ENCODE measurements around the gene OR52D1. TPM values are rescaled to one million over a fixed set of nuclear protein-coding genes. Genes with fewer than 3 reads are reported as not detected.

The OR52D1 gene
- total RNA-seq, 5 donors from 2014 or later (not counting 1 experiment from before 2014, with no cell fraction given) = not detected

- CTCF ChIA-PET = no interaction called here
- H3K4me3 Mint-ChIP-seq = no peak overlapping the region
- 29% methylated on average over 1 of the region's 2 CpGs for WGBS (ENCODE audit: insufficient coverage)
These were observed 21.0 kb upstream of the OR52D1 start for GRCh38 chr11:5467527-5467926.

GRCh38 chr11:5473921-5474320 is 14.6 kb upstream of the OR52D1 start:
- Histone ChIP-seq H3K4me3 (ENCODE audit: control insufficient read depth in 1 of 2, extremely low read depth in 1 of 2, low read length in 1 of 2) (no peak overlapping the region), H3K27me3 (replicated peaks in 1 of 2; ENCODE audit: control insufficient read depth in 2 of 2, extremely low read depth in 1 of 2, insufficient read depth in 2 of 2, low read length in 1 of 2) (peaks cover 0 to 3% of the 10 kb centered on the region in 2 experiments), H3K9me3 (no peaks in the 10 kb centered on the region), H3K27ac (ENCODE audit: low read length) (no peak overlapping the region), H3K36me3 (ENCODE audit: control insufficient read depth in 2 of 2, extremely low read depth in 1 of 2, insufficient read depth in 1 of 2, low read length in 1 of 2) (no peaks in the 10 kb centered on the region), H3K4me1 (ENCODE audit: control insufficient read depth in 1 of 2, extremely low read depth in 1 of 2, insufficient read depth in 2 of 2, low read length in 2 of 2) (no peaks in the 10 kb centered on the region)
- Mint-ChIP-seq H3K27ac (no peak overlapping the region), H3K4me3 (no peak overlapping the region), H3K9me3 (no peaks in the 10 kb centered on the region), H3K27me3 (peaks cover 16% of the 10 kb centered on the region in 2 donors), H3K36me3 (no peaks in the 10 kb centered on the region), H3K4me1 (no peaks in the 10 kb centered on the region)
- DNase-seq (no peak), ATAC-seq (replicated peaks in 1 of 4) (no peak)
- CTCF ChIA-PET = no interaction called here
- POLR2A ChIA-PET = no interaction called here

More at GRCh38 chr11:5467527-5467926, 21.0 kb upstream of the OR52D1 start:
- DNase-seq (no peak), ATAC-seq (replicated peaks in 1 of 4) (no peak)
- H3K36me3 ChIP-seq (ENCODE audit: control insufficient read depth in 2 of 2, extremely low read depth in 1 of 2, insufficient read depth in 1 of 2, low read length in 1 of 2) = no peaks in the 10 kb centered on the region
- H3K4me3 ChIP-seq (ENCODE audit: control insufficient read depth in 1 of 2, extremely low read depth in 1 of 2, low read length in 1 of 2) = no peak overlapping the region
- no peak overlapping the region for H3K27ac Mint-ChIP-seq
- no peaks in the 10 kb centered on the region for H3K9me3 ChIP-seq
- H3K27me3 Mint-ChIP-seq = peaks cover 5 to 22% of the 10 kb centered on the region in 2 donors
- H3K27ac ChIP-seq (ENCODE audit: low read length) = no peak overlapping the region
- POLR2A ChIA-PET = interaction anchor here in 1 of 2 donors (0.6 kb wide), 1 partner anchor 102 kb away, joined by 13 read pairs; no protein-coding TSS in a partner anchor
- no peaks in the 10 kb centered on the region for H3K4me1 ChIP-seq (ENCODE audit: control insufficient read depth in 1 of 2, extremely low read depth in 1 of 2, insufficient read depth in 2 of 2, low read length in 2 of 2)
- H3K4me1 Mint-ChIP-seq = no peaks in the 10 kb centered on the region
- H3K36me3 Mint-ChIP-seq = no peaks in the 10 kb centered on the region
- H3K9me3 Mint-ChIP-seq = no peaks in the 10 kb centered on the region
- no peaks in the 10 kb centered on the region for H3K27me3 ChIP-seq (replicated peaks in 1 of 2; ENCODE audit: control insufficient read depth in 2 of 2, extremely low read depth in 1 of 2, insufficient read depth in 2 of 2, low read length in 1 of 2)

GRCh38 chr11:5476186-5476819 is 12.2 kb upstream of the OR52D1 start:
- Histone ChIP-seq H3K27ac (ENCODE audit: low read length) (no peak overlapping the region), H3K27me3 (replicated peaks in 1 of 2; ENCODE audit: control insufficient read depth in 2 of 2, extremely low read depth in 1 of 2, insufficient read depth in 2 of 2, low read length in 1 of 2) (peaks cover 0 to 3% of the 10 kb centered on the region in 2 experiments), H3K36me3 (ENCODE audit: control insufficient read depth in 2 of 2, extremely low read depth in 1 of 2, insufficient read depth in 1 of 2, low read length in 1 of 2) (no peaks in the 10 kb centered on the region), H3K9me3 (no peaks in the 10 kb centered on the region), H3K4me3 (ENCODE audit: control insufficient read depth in 1 of 2, extremely low read depth in 1 of 2, low read length in 1 of 2) (no peak overlapping the region), H3K4me1 (ENCODE audit: control insufficient read depth in 1 of 2, extremely low read depth in 1 of 2, insufficient read depth in 2 of 2, low read length in 2 of 2) (no peaks in the 10 kb centered on the region)
- ATAC-seq (replicated peaks in 1 of 4) (no peak), DNase-seq (peak in 24 of 35 experiments; percentile 2 to 60 (median 14))
- Mint-ChIP-seq H3K4me1 (no peaks in the 10 kb centered on the region), H3K36me3 (no peaks in the 10 kb centered on the region), H3K27ac (no peak overlapping the region), H3K4me3 (no peak overlapping the region), H3K9me3 (no peaks in the 10 kb centered on the region), H3K27me3 (peaks cover 12 to 13% of the 10 kb centered on the region in 2 donors)
- WGBS (ENCODE audit: insufficient coverage) = no CpG with 5 or more reads among the region's 2 CpGs
- ChIA-PET POLR2A (no interaction called here), CTCF (interaction anchor here (0.8 to 1.3 kb wide), 4 partner anchors 328 to 415 kb away, joined by 3 to 5 read pairs (median 4); partner anchors contain the start of gene OR52N2 (in 1 of the 2))

- CTCF ChIA-PET = no interaction called here
- H3K36me3 Mint-ChIP-seq = no peaks in the 10 kb centered on the region
- WGBS (ENCODE audit: insufficient coverage) = no CpG with 5 or more reads among the region's 3 CpGs
- Histone ChIP-seq H3K4me3 (ENCODE audit: control insufficient read depth in 1 of 2, extremely low read depth in 1 of 2, low read length in 1 of 2) (no peak overlapping the region), H3K4me1 (ENCODE audit: control insufficient read depth in 1 of 2, extremely low read depth in 1 of 2, insufficient read depth in 2 of 2, low read length in 2 of 2) (no peaks in the 10 kb centered on the region), H3K36me3 (ENCODE audit: control insufficient read depth in 2 of 2, extremely low read depth in 1 of 2, insufficient read depth in 1 of 2, low read length in 1 of 2) (no peaks in the 10 kb centered on the region), H3K9me3 (no peaks in the 10 kb centered on the region), H3K27ac (ENCODE audit: low read length) (no peak overlapping the region), H3K27me3 (replicated peaks in 1 of 2; ENCODE audit: control insufficient read depth in 2 of 2, extremely low read depth in 1 of 2, insufficient read depth in 2 of 2, low read length in 1 of 2) (peaks cover 0 to 3% of the 10 kb centered on the region in 2 experiments)
- H3K4me1 Mint-ChIP-seq = no peaks in the 10 kb centered on the region
- H3K27ac Mint-ChIP-seq = no peak overlapping the region
- no peaks in the 10 kb centered on the region for H3K9me3 Mint-ChIP-seq
- POLR2A ChIA-PET = no interaction called here
- no peak for ATAC-seq (replicated peaks in 1 of 4)
- DNase-seq = no peak
- H3K27me3 Mint-ChIP-seq = peaks cover 0 to 7% of the 10 kb centered on the region in 2 donors
- H3K4me3 Mint-ChIP-seq = no peak overlapping the region
These were observed 2.5 kb upstream of the OR52D1 start for GRCh38 chr11:5486003-5486402.

GRCh38 chr11:5486421-5486820 is 2.1 kb upstream of the OR52D1 start:
- H3K36me3 Mint-ChIP-seq = no peaks in the 10 kb centered on the region
- 20% methylated on average over 1 of the region's 3 CpGs for WGBS (ENCODE audit: insufficient coverage)
- DNase-seq = no peak
- no peaks in the 10 kb centered on the region for H3K4me1 Mint-ChIP-seq
- H3K27me3 Mint-ChIP-seq = peaks cover 0 to 7% of the 10 kb centered on the region in 2 donors
- H3K27ac ChIP-seq (ENCODE audit: low read length) = no peak overlapping the region
- H3K27ac Mint-ChIP-seq = no peak overlapping the region
- ChIA-PET CTCF (no interaction called here), POLR2A (no interaction called here)
- no peak overlapping the region for H3K4me3 Mint-ChIP-seq
- H3K4me1 ChIP-seq (ENCODE audit: control insufficient read depth in 1 of 2, extremely low read depth in 1 of 2, insufficient read depth in 2 of 2, low read length in 2 of 2) = no peaks in the 10 kb centered on the region
- no peaks in the 10 kb centered on the region for H3K36me3 ChIP-seq (ENCODE audit: control insufficient read depth in 2 of 2, extremely low read depth in 1 of 2, insufficient read depth in 1 of 2, low read length in 1 of 2)
- H3K9me3 Mint-ChIP-seq = no peaks in the 10 kb centered on the region
- no peaks in the 10 kb centered on the region for H3K9me3 ChIP-seq
- ATAC-seq (replicated peaks in 1 of 4) = no peak
- H3K27me3 ChIP-seq (replicated peaks in 1 of 2; ENCODE audit: control insufficient read depth in 2 of 2, extremely low read depth in 1 of 2, insufficient read depth in 2 of 2, low read length in 1 of 2) = peaks cover 0 to 3% of the 10 kb centered on the region in 2 experiments
- no peak overlapping the region for H3K4me3 ChIP-seq (ENCODE audit: control insufficient read depth in 1 of 2, extremely low read depth in 1 of 2, low read length in 1 of 2)

GRCh38 chr11:5488798-5489399 is 414 bp downstream of the OR52D1 start:
- no peak overlapping the region for H3K4me3 ChIP-seq (ENCODE audit: control insufficient read depth in 1 of 2, extremely low read depth in 1 of 2, low read length in 1 of 2)
- DNase-seq (no peak), ATAC-seq (replicated peaks in 1 of 4) (no peak)
- H3K4me1 ChIP-seq (ENCODE audit: control insufficient read depth in 1 of 2, extremely low read depth in 1 of 2, insufficient read depth in 2 of 2, low read length in 2 of 2) = no peaks in the 10 kb centered on the region
- Mint-ChIP-seq H3K27me3 (peaks cover 0 to 11% of the 10 kb centered on the region in 2 donors), H3K4me3 (no peak overlapping the region), H3K4me1 (no peaks in the 10 kb centered on the region), H3K9me3 (no peaks in the 10 kb centered on the region), H3K27ac (no peak overlapping the region), H3K36me3 (no peaks in the 10 kb centered on the region)
- H3K36me3 ChIP-seq (ENCODE audit: control insufficient read depth in 2 of 2, extremely low read depth in 1 of 2, insufficient read depth in 1 of 2, low read length in 1 of 2) = no peaks in the 10 kb centered on the region
- 95% methylated on average over 4 of the region's 4 CpGs for WGBS (ENCODE audit: insufficient coverage)
- H3K9me3 ChIP-seq = no peaks in the 10 kb centered on the region
- peaks cover 0 to 3% of the 10 kb centered on the region in 2 experiments for H3K27me3 ChIP-seq (replicated peaks in 1 of 2; ENCODE audit: control insufficient read depth in 2 of 2, extremely low read depth in 1 of 2, insufficient read depth in 2 of 2, low read length in 1 of 2)
- ChIA-PET CTCF (no interaction called here), POLR2A (no interaction called here)
- H3K27ac ChIP-seq (ENCODE audit: low read length) = no peak overlapping the region

Data from T-cell (primary cell).